NOMO-1 treated with dmso at 0.1 percent for 144 hours (cell line): ENCODE measurements around the gene COG2.
"Not testable (repeated sequence)": the region's sequence is repeated elsewhere in the genome, so short reads cannot be mapped to it uniquely, and the experiment has no call there.

Experiments
- DNase-seq: peaks from one replicate; lab custom pipeline; 2025; ENCODE audit not compliant: unreplicated experiment; lab: John Stamatoyannopoulos, UW

Gene COG2

GRCh38 chr1:230642263-230642959 lies at the start of gene COG2:
Gene COG2 (plus strand): TSS chr1:230642481. CDS start chr1:230642607, 126 bp downstream.
- peak; percentile 94 for DNase-seq

DNA sequence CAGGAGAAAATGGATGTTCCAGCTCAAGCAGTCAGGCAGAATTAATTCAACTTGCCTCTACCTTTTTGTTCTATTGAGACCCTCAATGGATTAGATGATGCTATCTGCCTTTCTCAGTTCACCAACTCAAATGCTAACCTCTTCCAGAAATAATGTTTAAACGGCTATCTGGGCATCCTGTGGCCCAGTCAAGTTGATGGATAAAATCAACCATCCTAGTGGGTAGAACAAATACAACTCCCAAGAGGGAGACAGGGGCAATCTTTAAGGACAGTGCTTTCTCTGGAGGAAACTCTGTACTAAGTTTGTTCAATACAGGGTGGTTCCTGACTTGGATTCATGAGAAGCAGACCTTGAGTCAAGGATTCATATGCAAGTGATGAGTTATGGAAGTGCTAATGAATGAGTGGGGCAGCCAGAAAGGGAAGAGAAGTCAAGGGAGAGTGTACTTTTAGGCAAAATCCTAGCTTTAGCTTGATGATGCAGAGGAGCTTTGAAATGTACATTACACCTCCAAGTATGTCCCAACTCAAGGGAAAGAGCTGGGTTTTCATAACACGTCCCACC lies 49.4 kb upstream of the COG2 start:
- DNase-seq, result no peak

DNA sequence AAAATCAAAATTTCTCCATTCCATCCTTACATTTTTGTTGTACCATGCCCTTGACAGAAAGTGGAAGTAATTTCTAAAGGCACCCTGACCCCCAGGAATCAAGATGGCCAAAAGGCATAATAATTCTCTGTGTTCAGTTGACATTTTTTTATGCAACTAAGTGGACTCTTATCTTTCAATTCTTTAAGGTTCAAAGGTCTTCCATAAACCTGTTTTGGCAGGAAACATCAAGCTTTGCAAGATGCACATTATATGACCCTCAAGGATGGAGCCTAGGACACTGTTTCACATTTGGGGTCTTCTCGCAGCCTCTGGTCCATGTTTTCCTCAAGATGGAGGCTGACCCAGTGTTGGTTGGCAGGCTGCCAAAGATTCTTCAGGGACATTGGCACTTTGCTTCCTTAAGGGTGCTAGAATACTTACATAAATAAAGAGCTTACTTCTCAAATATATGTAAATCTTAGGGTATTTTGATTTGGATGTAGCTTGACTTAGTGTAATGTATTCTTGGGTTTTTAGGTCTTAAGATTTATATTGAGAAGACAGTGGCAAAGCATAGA lies 48.0 kb upstream of the COG2 start:
- no peak for DNase-seq

DNA sequence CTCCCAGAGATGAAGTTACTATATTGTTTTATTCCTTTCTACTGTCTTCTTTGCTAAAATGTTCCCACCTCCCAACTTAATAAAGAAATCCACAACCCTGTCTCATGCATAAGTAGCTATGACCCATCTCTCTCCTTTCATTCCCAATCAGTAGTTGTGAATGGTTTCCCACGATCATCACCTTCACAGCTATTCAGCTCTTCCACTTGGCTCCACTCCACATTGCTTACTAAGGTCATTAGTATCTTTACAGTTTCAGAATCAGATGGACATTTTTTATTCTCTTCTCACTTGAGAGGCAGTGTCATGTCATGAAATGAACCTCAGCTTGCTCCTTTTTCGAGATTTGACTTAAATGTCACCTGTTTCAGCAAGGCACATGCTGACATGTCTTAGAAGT lies 47.1 kb upstream of the COG2 start:
- no peak for DNase-seq

- no peak for DNase-seq
Measured at GRCh38 chr1:230596306-230596705, 46.0 kb upstream of the COG2 start.

DNA sequence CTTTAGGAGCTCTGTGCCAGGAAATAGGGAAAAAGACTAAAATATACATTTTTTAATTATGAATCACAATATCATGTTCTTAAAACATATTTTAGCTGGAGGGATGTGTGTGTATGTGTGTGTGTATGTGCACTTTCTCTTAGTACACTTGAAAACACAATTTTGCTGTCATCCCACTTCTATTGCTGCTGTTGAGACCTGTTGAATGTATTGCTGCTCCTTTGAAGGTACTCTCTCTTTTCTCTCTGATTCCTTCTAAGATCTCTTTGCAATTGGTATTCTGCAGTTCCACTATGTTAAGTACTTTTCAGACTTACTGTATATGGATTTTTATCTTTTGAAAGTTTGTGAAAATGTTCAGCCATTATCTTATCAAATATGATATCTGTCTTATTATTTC lies 43.5 kb upstream of the COG2 start:
- no peak for DNase-seq

- DNase-seq, result no peak
Measured at GRCh38 chr1:230599926-230600656, 42.2 kb upstream of the COG2 start.

GRCh38 chr1:230600657-230601400 lies 41.5 kb upstream of the COG2 start:
- DNase-seq, result not testable (repeated sequence)

DNA sequence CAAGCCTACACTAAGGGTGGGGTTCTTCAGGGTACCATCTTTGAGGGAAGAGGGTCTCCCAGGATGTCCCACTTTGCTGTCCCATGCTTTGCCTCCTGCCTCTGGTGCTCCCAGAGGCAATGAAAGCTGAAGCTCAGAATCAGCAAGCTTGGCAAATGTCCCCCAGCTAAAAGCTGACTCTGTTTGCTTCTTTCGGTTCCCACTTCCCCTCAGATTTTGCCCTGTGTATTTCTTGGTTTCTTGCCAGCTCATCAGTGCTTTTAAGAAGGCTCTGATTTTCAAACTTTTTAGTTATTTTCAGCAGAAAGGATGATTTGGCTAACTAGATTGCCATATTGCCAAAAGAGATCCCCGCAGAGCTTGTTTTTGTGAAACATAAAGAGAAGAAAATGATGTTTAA lies 33.1 kb upstream of the COG2 start:
- no peak for DNase-seq

DNA sequence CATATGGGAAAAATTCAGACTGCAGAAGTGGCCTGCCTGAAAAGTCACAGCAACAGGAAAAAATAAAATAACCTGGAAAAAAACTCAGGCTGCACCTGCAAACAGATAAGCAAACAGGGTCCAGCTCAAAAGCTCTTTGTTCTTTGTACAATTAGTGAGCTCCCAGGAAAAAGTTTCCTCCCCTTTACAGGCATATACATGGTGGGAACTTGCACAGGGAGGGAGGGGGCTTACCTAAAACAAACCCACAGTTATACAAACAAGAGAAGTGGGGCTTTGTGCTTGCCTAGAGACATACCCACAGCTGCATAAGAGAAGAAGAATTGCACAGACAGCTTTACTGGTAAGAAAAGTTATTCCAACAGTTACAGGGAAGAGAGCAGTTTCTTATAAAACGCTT lies 31.7 kb upstream of the COG2 start:
- DNase-seq, result no peak

DNA sequence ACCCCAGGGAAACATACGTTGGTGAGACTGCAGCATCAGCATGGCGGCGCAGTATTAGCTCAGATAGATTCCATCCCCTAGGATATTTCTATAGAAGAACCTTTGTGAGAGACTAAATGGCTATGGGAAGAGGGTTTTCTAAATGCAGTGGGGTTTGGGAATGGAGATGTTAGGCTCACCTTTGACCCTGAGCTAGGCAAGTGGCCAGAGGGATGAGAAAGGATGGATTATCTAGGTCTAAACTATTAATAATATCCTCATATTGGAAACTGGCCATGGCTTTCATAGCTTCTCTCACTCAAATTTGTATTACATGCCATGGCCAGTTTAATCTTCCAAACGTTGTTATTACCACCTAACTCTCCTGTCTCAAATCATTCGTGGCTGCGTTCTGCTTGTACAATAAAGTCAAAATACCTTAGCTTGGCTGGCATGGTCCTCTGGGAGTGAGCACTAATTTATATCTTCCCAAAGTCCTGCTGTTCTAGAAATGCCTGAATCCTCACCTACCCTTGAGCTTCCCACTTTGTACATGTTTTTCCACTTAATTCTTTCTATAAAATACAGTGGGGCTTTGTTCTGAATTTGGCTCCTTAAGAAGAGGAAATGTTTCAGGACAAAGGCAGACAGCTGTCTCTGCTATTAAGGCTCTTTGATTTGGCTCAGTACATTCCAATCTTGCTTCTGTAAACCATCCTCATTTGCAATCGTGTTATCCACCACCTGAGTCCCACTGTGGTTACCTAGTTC lies 31.0 kb upstream of the COG2 start:
- no peak for DNase-seq

DNA sequence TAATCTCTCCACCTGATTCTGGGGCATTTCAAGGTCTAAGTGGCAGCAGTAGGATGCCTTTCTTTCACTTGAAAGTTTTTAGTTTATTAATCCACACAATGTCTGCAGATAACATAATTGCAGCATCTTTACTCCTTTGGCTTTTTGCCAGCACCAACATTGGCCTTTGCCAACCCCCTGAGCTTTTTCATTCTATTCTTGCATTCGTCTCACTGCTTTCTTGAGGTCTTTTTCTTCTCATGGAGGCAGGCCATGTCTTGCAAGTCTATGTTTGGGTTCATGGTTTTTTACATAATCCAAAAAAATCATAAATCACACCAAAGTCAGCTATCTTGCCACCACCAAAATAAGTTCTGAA lies 30.4 kb upstream of the COG2 start:
- DNase-seq, result no peak

GRCh38 chr1:230612651-230613050 lies 29.6 kb upstream of the COG2 start:
- DNase-seq, result no peak

DNA sequence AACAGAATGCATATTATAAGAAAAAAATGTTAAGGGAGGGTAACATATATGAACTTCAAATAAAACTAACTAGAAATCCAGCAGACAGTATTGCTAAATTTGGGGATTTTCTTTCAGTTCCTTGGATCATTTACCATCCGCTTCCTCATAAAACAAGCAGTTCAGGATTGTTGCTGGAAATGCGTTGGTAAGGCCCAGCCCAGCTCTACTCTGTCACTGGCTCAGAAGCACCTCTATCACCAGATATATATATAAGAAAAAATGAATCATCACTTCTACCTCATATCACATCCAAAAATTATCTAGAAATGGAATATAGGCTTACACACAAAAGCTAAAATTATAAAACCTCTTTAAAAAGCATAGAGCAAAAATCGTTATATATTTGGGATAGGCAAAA lies 28.2 kb upstream of the COG2 start:
- no peak for DNase-seq

- DNase-seq, result no peak
Measured at GRCh38 chr1:230618537-230618936, 23.7 kb upstream of the COG2 start.

- no peak for DNase-seq
Measured at GRCh38 chr1:230620649-230621323, 21.5 kb upstream of the COG2 start.

- no peak for DNase-seq
Measured at GRCh38 chr1:230621324-230622030, 20.8 kb upstream of the COG2 start.

GRCh38 chr1:230622151-230622550 lies 20.1 kb upstream of the COG2 start:
- DNase-seq, result no peak

DNA sequence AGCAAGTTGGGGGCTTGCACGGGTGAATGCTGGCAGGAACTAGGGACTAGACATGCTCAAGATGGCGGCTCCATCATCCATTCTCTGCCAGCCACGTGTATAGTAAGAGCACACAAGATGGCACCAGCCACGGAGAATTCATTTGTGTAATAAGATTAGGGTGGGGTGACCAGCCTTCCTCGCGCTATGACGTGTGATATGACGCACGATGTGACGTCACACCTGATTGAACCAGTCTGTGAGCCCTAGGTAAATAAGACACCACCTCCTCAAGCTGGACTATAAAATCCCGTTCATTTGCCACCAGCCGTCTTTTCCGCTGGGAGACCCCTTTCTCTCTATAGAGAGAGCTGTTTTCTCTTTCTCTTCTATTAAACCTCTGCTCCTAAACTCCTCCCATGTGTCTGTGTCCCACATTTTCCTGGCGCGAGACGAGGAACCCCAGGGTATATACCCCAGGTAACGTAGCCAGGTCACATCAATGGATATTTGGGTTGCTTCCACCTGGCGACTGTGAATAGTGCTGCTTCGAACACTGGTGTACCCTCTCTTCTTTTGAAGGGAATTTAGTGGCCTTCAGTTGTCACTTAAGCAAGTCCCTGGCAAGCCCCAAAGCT lies 18.1 kb upstream of the COG2 start:
- no peak for DNase-seq
